Measurements from ENCODE around the gene PLCB2.
A peak's percentile ranks its signal among the peaks of the same experiment; 100 is the strongest.

PLCB2 gene

DNA sequence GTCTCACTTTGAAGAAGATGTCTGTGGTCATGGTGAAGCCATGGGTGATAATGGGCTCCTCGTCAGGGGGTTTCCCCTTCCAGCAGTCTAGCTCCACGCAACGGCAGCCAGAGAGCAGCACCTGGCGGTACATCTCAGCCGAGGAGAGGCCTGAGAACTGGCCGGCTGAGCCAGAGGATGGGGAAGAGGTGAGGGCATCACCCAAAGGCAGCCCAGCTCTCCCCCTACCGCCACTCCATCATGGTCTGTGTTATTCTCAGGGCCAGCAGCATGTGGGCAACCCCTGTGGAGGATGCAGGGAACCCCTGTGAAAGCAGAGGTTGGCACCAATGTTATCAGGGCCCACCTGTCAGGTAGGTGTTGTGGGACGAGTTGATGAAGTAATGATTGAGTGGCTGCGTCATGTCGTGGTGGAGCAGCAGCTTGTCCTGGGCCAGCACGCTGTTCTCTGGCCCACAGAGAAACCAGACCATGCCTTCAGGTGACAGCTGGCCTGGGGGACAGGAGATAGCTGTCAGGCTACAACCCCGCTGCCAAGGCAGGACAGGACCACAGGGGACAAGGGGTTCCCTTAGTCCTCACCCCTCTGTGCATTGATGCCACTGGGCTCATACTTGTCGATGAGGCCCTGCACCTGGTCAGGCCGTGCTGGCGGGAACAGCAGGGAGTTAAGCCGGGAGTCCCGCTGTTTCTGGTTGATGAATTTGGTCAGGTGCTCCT is 9.4 kb downstream of the PLCB2 start:
- TF ChIP-seq USF1 (IDR thresholded peaks at IDR 0.05), result no peak

DNA sequence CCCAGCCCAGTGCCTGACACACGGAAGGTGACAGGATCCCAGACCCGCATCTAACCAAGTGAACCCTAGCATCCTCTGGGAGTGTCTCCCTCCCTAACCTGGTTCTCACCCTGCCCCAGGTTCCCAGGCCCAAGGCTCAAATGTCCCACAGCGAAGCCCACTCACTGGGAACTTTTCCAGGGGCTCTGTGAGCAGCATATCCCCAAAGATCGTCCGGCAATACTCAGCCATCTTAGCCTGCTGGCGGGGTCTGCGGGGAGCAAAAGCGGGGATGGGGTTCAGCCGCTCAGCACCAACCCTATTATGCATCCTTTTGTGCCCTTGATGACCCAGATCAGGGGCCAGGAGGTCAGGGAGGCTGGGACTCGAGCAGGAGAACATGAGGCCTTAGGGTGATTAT is 10.4 kb downstream of the PLCB2 start:
- TF ChIP-seq NFIC (IDR thresholded peaks at IDR 0.05) (no peak), EP300 (IDR thresholded peaks at IDR 0.05; ENCODE audit: borderline replicate concordance) (no peak), YY1 (IDR thresholded peaks at IDR 0.05; ENCODE audit: low read depth) (no peak), ZBTB7A (IDR thresholded peaks at IDR 0.05; ENCODE audit: low read depth) (no peak), REST (IDR thresholded peaks at IDR 0.05; ENCODE audit: low read depth) (no peak), TEAD4 (IDR thresholded peaks at IDR 0.05) (no peak)
- TF ChIP-seq, protein P1, sequence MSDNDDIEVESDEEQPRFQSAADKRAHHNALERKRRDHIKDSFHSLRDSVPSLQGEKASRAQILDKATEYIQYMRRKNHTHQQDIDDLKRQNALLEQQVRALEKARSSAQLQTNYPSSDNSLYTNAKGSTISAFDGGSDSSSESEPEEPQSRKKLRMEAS (IDR thresholded peaks at IDR 0.05), result no peak

DNA sequence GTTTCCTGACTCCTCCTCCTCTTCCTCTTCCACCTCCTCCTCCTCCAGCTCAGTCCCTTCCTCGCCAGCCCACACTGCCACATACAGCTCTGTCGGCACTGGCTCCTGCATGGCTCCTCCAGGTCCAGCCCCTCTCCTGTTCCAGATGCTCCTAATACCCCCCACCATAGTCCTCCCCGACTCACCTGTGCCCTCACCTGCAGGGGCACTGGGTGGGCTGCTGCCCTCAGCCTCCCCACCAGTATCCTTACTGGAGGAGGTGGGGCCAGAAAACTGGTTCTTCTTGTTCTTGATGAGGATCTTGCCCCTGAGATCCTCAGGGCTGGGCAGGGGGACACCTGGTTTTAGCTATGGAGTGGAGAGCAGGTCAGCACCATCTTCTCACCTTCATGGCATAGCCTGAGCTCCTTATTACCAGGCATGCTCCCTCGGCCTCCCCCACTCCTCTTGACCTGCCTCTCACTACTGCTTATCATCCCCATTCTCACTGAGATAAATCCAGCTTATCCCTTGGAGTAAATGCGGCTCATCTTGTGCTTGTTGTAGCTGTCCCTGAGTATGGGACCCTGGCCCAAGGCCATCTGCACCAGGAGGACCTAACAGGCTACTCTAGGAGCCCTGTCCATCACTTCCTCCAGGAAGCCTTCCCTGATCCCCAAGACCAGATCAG is 11.0 kb downstream of the PLCB2 start:
- peak; percentile 59; the same call in 1 of the 2 replicates for TF ChIP-seq ZBTB7A (IDR thresholded peaks at IDR 0.05; ENCODE audit: low read depth)
- TF ChIP-seq RAD21 (IDR thresholded peaks at IDR 0.05; ENCODE audit: low read depth), result no peak

GRCh38 chr15:40295877-40296560 is 11.7 kb downstream of the PLCB2 start:
- no peak for TF ChIP-seq EGR1 (IDR thresholded peaks at IDR 0.05)

DNA sequence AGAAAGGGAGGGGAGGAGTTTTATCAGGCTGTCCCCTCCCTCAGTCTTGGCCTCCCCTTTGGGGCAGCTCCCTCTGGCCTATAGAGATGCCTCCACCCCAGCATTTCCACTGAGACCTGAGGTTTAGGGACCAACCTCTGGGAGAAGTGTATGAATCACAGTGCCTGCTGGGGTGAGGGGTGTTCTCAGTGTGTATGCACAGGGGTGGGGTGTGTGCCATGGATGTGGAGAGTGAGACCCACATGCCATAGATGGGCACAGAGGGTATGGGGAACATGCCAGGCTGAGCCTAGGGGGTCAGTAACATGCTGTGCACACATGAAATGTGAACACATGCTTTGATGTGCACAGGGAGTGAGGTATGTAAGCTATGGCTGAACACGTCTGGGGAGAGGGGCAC is 12.4 kb downstream of the PLCB2 start:
- no peak for TF ChIP-seq TAF1 (IDR thresholded peaks at IDR 0.05; ENCODE audit: low read depth)
- no peak for TF ChIP-seq YY1 (IDR thresholded peaks at IDR 0.05; ENCODE audit: low read depth)
- no peak for TF ChIP-seq REST (IDR thresholded peaks at IDR 0.05; ENCODE audit: low read depth)
- TF ChIP-seq, protein P1 (IDR thresholded peaks at IDR 0.05), result no peak
- TF ChIP-seq EGR1 (IDR thresholded peaks at IDR 0.05), result no peak
- TF ChIP-seq RAD21 (IDR thresholded peaks at IDR 0.05; ENCODE audit: low read depth), result no peak
- no peak for TF ChIP-seq TEAD4 (IDR thresholded peaks at IDR 0.05)
- no peak for TF ChIP-seq NFIC (IDR thresholded peaks at IDR 0.05)
- TF ChIP-seq CREB1 (IDR thresholded peaks at IDR 0.05; ENCODE audit: low read depth), result no peak
- no peak for TF ChIP-seq EP300 (IDR thresholded peaks at IDR 0.05; ENCODE audit: borderline replicate concordance)
- TF ChIP-seq ZBTB7A (IDR thresholded peaks at IDR 0.05; ENCODE audit: low read depth), result no peak
- no peak for TF ChIP-seq USF1 (IDR thresholded peaks at IDR 0.05)
- TF ChIP-seq FOXM1 (IDR thresholded peaks at IDR 0.05; ENCODE audit: borderline replicate concordance, low read depth), result no peak
- TF ChIP-seq CEBPB (IDR thresholded peaks at IDR 0.05), result no peak

GRCh38 chr15:40293905-40294895 is 13.5 kb downstream of the PLCB2 start:
- no peak for TF ChIP-seq NFIC (IDR thresholded peaks at IDR 0.05)
- no peak for TF ChIP-seq CEBPB (IDR thresholded peaks at IDR 0.05)
- no peak for TF ChIP-seq EGR1 (IDR thresholded peaks at IDR 0.05)
- TF ChIP-seq, protein P1 (IDR thresholded peaks at IDR 0.05), result no peak
- TF ChIP-seq YY1 (IDR thresholded peaks at IDR 0.05; ENCODE audit: low read depth), result no peak
